ENCODE data around the gene ZNF502. TPM values are rescaled to one million over a fixed set of nuclear protein-coding genes. Genes with fewer than 3 reads are reported as not detected.
"Not testable (repeated sequence)": the region's sequence is repeated elsewhere in the genome, so short reads cannot be mapped to it uniquely, and the experiment has no call there.

The ZNF502 gene
- polyA plus RNA-seq (2013, experiment 1 of 2): 5.6 TPM
- polyA plus RNA-seq (2013, experiment 2 of 2): 4.9 TPM

GRCh38 chr3:44712455-44713075, at the start of gene ZNF502:
Gene ZNF502, plus strand, starts transcription at chr3:44712660. Its CDS starts 7,602 bp downstream, at chr3:44720262.
- H3K27ac ChIP-seq (ENCODE audit: low read depth, low read length): peak within 1 kb of the TSS; percentile 42; the same call in 1 of the 2 replicates
- peak within 1 kb of the TSS; percentile 71 for H3K9ac ChIP-seq (ENCODE audit: low read depth, low read length)
- H3K9me3 ChIP-seq (ENCODE audit: insufficient read depth, low read depth, low read length): peaks cover 57% of the 10 kb centered on the region

GRCh38 chr3:44665173-44665572, 47.3 kb upstream of the ZNF502 start:
- Histone ChIP-seq H3K27ac (ENCODE audit: low read depth, low read length) (no peak overlapping the region), H3K4me3 (ENCODE audit: low read length) (no peak overlapping the region), H3K36me3 (ENCODE audit: insufficient read depth, low read length) (peaks cover 19% of the 10 kb centered on the region), H3K9ac (ENCODE audit: low read depth, low read length) (no peak overlapping the region), H3K27me3 (ENCODE audit: insufficient read depth, low read length) (no peaks in the 10 kb centered on the region), H3K9me3 (ENCODE audit: insufficient read depth, low read depth, low read length) (no peaks in the 10 kb centered on the region), H3K4me1 (ENCODE audit: insufficient read depth, low read length) (no peaks in the 10 kb centered on the region)
- 96% methylated on average over 1 of the region's 3 CpGs for WGBS

More at GRCh38 chr3:44712455-44713075, at the start of gene ZNF502:
- WGBS: 4% methylated on average over 36 of the region's 36 CpGs
- Histone ChIP-seq H3K4me1 (ENCODE audit: insufficient read depth, low read length) (no peaks in the 10 kb centered on the region), H3K27me3 (ENCODE audit: insufficient read depth, low read length) (no peaks in the 10 kb centered on the region), H3K4me3 (ENCODE audit: low read length) (peak within 1 kb of the TSS; percentile 83), H3K36me3 (ENCODE audit: insufficient read depth, low read length) (peaks cover 25% of the 10 kb centered on the region)

DNA sequence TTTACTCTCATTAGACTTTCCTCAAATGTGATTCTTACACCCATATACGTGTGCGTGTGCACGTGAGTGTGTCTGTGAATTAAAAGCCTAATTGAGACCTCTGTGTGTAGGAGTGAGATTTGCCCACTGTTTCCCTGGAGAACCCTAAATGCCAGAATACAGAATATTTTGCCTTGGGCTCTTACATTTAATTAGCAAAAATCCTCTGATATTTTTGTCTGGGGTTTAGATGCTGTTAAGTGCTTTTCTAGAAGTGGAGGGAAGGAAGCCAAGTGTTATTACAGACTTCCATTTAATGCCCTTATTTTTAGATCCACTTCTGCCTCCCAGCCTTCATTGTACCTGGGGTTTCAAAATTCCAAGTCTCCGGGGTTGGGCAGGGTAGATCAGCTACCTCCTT, 46.1 kb upstream of the ZNF502 start:
- Histone ChIP-seq H3K36me3 (ENCODE audit: insufficient read depth, low read length) (peaks cover 7% of the 10 kb centered on the region), H3K4me3 (ENCODE audit: low read length) (no peak overlapping the region), H3K9me3 (ENCODE audit: insufficient read depth, low read depth, low read length) (no peaks in the 10 kb centered on the region), H3K9ac (ENCODE audit: low read depth, low read length) (no peak overlapping the region), H3K27ac (ENCODE audit: low read depth, low read length) (no peak overlapping the region), H3K4me1 (ENCODE audit: insufficient read depth, low read length) (no peaks in the 10 kb centered on the region), H3K27me3 (ENCODE audit: insufficient read depth, low read length) (no peaks in the 10 kb centered on the region)
- 86% methylated on average over 4 of the region's 4 CpGs for WGBS

GRCh38 chr3:44669760-44670159, 42.7 kb upstream of the ZNF502 start:
- Histone ChIP-seq H3K36me3 (ENCODE audit: insufficient read depth, low read length) (no peaks in the 10 kb centered on the region), H3K4me1 (ENCODE audit: insufficient read depth, low read length) (no peaks in the 10 kb centered on the region), H3K4me3 (ENCODE audit: low read length) (no peak overlapping the region), H3K27ac (ENCODE audit: low read depth, low read length) (no peak overlapping the region), H3K9me3 (ENCODE audit: insufficient read depth, low read depth, low read length) (no peaks in the 10 kb centered on the region), H3K9ac (ENCODE audit: low read depth, low read length) (no peak overlapping the region), H3K27me3 (ENCODE audit: insufficient read depth, low read length) (no peaks in the 10 kb centered on the region)
- WGBS: 94% methylated on average over 6 of the region's 6 CpGs

DNA sequence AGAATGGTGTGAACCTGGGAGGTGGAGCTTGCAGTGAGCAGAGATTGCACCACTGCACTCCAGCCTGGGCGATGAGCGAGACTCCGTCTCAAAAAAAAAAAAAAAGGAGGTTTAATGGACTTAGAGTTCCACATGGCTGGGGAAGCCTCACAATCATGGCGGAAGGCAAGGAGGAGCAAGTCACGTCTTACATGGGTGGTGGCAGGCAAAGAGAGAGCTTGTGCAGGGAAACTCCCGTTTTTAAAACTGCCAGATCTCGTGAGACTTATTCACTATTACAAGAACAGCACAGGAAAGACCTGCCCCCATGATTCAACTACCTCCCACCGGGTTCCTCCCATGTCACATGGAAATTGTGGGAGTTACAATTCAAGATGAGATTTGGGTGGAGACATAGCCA, 39.0 kb upstream of the ZNF502 start:
- H3K9ac ChIP-seq (ENCODE audit: low read depth, low read length); H3K36me3 ChIP-seq (ENCODE audit: insufficient read depth, low read length); H3K27ac ChIP-seq (ENCODE audit: low read depth, low read length); H3K27me3 ChIP-seq (ENCODE audit: insufficient read depth, low read length); H3K4me3 ChIP-seq (ENCODE audit: low read length); H3K4me1 ChIP-seq (ENCODE audit: insufficient read depth, low read length); H3K9me3 ChIP-seq (ENCODE audit: insufficient read depth, low read depth, low read length): not testable (repeated sequence)
- WGBS: 91% methylated on average over 7 of the region's 8 CpGs

GRCh38 chr3:44674211-44674610, 38.2 kb upstream of the ZNF502 start:
- no peak overlapping the region for H3K9ac ChIP-seq (ENCODE audit: low read depth, low read length)

GRCh38 chr3:44678480-44679116, 33.9 kb upstream of the ZNF502 start:
- Histone ChIP-seq H3K27ac (ENCODE audit: low read depth, low read length) (no peak overlapping the region), H3K9me3 (ENCODE audit: insufficient read depth, low read depth, low read length) (peaks cover 10% of the 10 kb centered on the region), H3K9ac (ENCODE audit: low read depth, low read length) (no peak overlapping the region), H3K4me1 (ENCODE audit: insufficient read depth, low read length) (no peaks in the 10 kb centered on the region), H3K4me3 (ENCODE audit: low read length) (no peak overlapping the region), H3K36me3 (ENCODE audit: insufficient read depth, low read length) (peaks cover 7% of the 10 kb centered on the region; the same call in 1 of the 2 replicates), H3K27me3 (ENCODE audit: insufficient read depth, low read length) (no peaks in the 10 kb centered on the region)
- 94% methylated on average over 5 of the region's 5 CpGs for WGBS

More at GRCh38 chr3:44674211-44674610, 38.2 kb upstream of the ZNF502 start:
- WGBS: 65% methylated on average over 2 of the region's 2 CpGs
- Histone ChIP-seq H3K27me3 (ENCODE audit: insufficient read depth, low read length) (no peaks in the 10 kb centered on the region), H3K4me1 (ENCODE audit: insufficient read depth, low read length) (no peaks in the 10 kb centered on the region), H3K27ac (ENCODE audit: low read depth, low read length) (no peak overlapping the region), H3K36me3 (ENCODE audit: insufficient read depth, low read length) (no peaks in the 10 kb centered on the region), H3K4me3 (ENCODE audit: low read length) (no peak overlapping the region), H3K9me3 (ENCODE audit: insufficient read depth, low read depth, low read length) (no peaks in the 10 kb centered on the region)

GRCh38 chr3:44680921-44681455, 31.5 kb upstream of the ZNF502 start:
- 97% methylated on average over 4 of the region's 4 CpGs for WGBS

GRCh38 chr3:44682182-44682896, 30.1 kb upstream of the ZNF502 start:
- H3K4me1 ChIP-seq (ENCODE audit: insufficient read depth, low read length): no peaks in the 10 kb centered on the region
- H3K9ac ChIP-seq (ENCODE audit: low read depth, low read length): no peak overlapping the region
- H3K27ac ChIP-seq (ENCODE audit: low read depth, low read length): no peak overlapping the region
- H3K4me3 ChIP-seq (ENCODE audit: low read length): no peak overlapping the region
- H3K36me3 ChIP-seq (ENCODE audit: insufficient read depth, low read length): peaks cover 14% of the 10 kb centered on the region; the same call in 1 of the 2 replicates
- WGBS: 93% methylated on average over 1 of the region's 2 CpGs
- no peaks in the 10 kb centered on the region for H3K27me3 ChIP-seq (ENCODE audit: insufficient read depth, low read length)
- peaks cover 26% of the 10 kb centered on the region for H3K9me3 ChIP-seq (ENCODE audit: insufficient read depth, low read depth, low read length)

More at GRCh38 chr3:44680921-44681455, 31.5 kb upstream of the ZNF502 start:
- no peak overlapping the region for H3K4me3 ChIP-seq (ENCODE audit: low read length)
- H3K9me3 ChIP-seq (ENCODE audit: insufficient read depth, low read depth, low read length): peaks cover 18% of the 10 kb centered on the region
- H3K9ac ChIP-seq (ENCODE audit: low read depth, low read length): no peak overlapping the region
- no peaks in the 10 kb centered on the region for H3K4me1 ChIP-seq (ENCODE audit: insufficient read depth, low read length)
- H3K27me3 ChIP-seq (ENCODE audit: insufficient read depth, low read length): no peaks in the 10 kb centered on the region
- peaks cover 14% of the 10 kb centered on the region; the same call in 1 of the 2 replicates for H3K36me3 ChIP-seq (ENCODE audit: insufficient read depth, low read length)
- no peak overlapping the region for H3K27ac ChIP-seq (ENCODE audit: low read depth, low read length)

- no peak overlapping the region for H3K27ac ChIP-seq (ENCODE audit: low read depth, low read length)
- H3K9me3 ChIP-seq (ENCODE audit: insufficient read depth, low read depth, low read length): peaks cover 29% of the 10 kb centered on the region
- no peaks in the 10 kb centered on the region for H3K4me1 ChIP-seq (ENCODE audit: insufficient read depth, low read length)
- 7% methylated on average over 46 of the region's 48 CpGs for WGBS
- H3K27me3 ChIP-seq (ENCODE audit: insufficient read depth, low read length): no peaks in the 10 kb centered on the region
- H3K9ac ChIP-seq (ENCODE audit: low read depth, low read length): peak overlapping the region; percentile 84
- peak overlapping the region; percentile 97 for H3K4me3 ChIP-seq (ENCODE audit: low read length)
- H3K36me3 ChIP-seq (ENCODE audit: insufficient read depth, low read length): peaks cover 14% of the 10 kb centered on the region; the same call in 1 of the 2 replicates
Measured at GRCh38 chr3:44685128-44685800, 27.2 kb upstream of the ZNF502 start.

Data from HUES64 (cell line).